MM.1S (cell line): ENCODE data around the gene POLR3A.

Source experiments
- CTCF ChIP-seq: fragments of 300-600 bp; sonication (generic); IDR thresholded peaks from 2 replicates; pipeline ENCODE4 v1.5.1; 2016; ENCODE audit warnings: antibody characterized with exemption, low read length, mixed read lengths
- EZH2 ChIP-seq: fragments of 300-600 bp; sonication (generic); optimal IDR thresholded peaks from 2 replicates; pipeline ENCODE3; 2017; ENCODE audit warnings: low read depth, mild to moderate bottlenecking, antibody characterized with exemption, low read length, mixed read lengths
- EZH2phosphoT487 ChIP-seq: fragments of 300-600 bp; sonication (generic); IDR thresholded peaks from 2 replicates; pipeline ENCODE4 v1.6.1; 2018; ENCODE audit warnings: antibody characterized with exemption, low read length

GRCh38 chr10:77964811-77965210 is 64.5 kb downstream of the POLR3A start:
- TF ChIP-seq CTCF (no peak), EZH2phosphoT487 (no peak), EZH2 (no peak)
